ENCODE measurements around the gene NAA50.

Gene NAA50

DNA sequence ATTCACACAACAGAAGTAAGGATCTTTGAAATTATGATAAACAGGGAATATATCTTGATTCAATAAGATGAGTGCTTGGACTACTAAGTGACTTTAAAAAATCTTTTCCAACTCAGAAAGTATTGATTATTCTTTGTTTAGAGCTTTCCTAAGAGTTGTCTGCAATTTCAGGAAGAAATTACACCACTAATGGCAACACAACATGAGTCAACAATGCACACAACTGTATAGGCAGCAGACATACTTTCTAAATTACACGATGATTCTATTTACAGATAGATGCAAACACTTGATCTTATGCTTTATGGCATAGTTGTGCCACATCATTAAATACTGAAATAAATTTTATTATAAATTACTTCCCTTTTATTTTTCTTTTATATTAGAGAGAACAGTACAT is 4.4 kb downstream of the NAA50 start:
- no peak for DNase-seq (ENCODE audit: low spot score)

DNA sequence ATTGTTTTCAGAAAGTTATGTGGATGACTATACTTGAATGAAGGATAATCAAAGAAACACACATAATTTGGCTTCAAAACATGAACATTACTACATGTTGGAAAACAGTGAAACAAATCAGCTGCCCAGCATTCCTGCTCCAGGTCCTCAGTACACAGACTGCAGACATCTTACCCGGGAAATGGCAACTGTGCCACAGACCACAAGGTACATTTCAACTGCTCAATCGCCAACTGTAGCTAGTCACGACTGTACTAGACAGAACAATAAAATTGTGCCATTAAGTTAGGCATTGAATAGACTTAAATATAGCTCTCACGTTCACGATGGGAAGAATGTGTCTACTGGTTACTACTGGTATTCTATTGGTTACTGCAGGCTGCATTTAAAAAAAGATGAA is 5.0 kb downstream of the NAA50 start:
- no peak for DNase-seq (ENCODE audit: low spot score)

DNA sequence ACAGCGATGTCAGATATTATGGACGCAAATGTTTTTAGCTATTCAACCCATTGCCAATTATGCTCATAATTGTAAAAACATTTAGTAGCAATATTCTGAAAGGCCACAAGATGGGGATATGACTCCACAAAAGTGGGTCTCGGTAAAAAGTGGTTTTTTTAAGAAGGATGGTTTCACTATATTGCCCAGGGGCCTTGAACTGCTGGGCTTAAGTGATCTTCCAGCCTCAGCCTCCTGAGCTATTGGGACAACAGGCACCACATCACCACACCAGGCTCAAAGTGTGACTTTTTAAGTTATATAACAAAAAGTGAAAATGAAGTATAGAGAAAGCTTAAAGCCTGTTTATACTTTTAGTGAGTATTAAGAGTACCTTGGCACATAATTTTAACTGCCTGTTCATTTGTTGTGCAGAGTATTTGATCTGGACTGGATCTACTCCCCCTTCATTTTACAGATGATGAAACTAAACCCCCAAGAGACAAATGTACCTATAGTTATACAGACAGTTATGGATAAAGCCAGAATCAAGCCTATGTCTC is 9.4 kb downstream of the NAA50 start:
- DNase-seq (ENCODE audit: low spot score), result peak; percentile 22

DNA sequence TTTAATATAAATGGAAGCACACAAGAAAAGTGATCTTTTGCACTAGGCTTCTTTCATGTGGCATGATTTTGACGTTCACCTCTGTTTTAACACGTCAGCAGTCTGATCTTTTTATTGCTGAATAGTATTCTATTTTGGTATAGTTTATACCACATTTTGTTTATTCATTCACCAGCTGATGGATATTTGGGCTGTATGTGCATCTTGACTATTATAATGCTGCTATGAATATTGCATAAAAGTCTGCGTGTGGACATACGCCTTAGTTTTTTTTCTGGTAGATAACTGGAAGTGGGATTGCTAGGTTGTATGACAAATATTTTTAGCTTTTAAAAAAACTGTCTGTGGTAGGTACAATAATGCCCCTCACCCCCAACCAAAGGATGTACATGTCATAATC is 14.4 kb downstream of the NAA50 start:
- DNase-seq (ENCODE audit: low spot score), result no peak

DNA sequence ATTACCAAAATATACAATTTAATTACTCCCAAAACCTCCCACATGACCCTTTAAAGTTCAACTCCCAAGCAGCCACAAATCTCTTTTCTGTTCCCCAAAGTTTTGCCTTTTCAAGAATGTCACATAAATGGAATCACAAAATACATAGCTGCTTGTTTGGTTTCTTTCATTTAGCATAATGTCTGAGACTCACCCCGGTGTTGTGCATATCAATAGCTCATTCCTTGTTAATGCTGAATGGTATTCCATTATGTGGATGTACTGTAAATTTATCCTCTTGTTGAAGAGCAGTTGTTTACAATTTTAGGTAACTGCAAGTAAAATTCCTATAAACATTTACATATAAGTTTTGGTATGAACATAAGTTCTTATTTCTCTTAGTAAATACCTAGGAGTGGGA is 15.5 kb downstream of the NAA50 start:
- no peak for DNase-seq (ENCODE audit: low spot score)

DNA sequence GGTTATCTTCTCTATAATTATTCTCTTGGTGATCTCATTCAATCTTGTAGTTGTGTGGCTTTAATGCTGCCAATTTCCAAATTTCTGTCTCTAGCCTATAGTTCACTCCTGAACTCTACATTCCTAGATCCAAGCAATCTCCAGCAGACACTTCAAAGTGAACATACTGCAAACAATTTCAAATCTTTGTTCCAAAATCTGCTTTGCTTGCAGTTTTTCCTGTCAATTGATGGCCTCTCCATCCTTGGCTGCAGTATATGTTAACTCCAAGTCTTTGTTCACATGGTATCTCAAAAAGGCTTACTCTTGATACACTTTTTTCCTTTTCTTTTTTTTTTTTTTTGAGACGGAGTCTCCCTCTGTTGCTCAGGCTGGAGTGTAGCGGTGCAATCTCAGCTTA is 17.4 kb downstream of the NAA50 start:
- DNase-seq (ENCODE audit: low spot score), result no peak

DNA sequence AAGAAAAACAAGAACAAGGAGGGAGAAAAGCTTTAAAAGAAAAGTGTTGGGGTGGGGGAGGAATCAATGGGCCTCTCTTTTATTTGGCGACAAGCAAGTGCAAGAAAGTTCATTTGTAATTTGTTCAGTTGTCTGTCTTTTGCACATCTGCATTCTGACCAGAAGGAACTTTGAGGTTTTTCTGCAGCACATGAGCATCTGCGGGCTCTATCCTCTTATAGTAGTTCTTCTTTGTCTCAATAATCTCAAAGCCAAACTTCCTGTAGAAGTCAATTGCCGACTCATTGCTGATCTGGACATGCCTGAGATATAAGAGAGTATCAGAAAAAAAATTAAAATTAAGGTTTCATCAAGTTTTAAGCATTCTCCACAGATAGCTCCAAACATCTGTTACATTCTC is 24.4 kb downstream of the NAA50 start:
- no peak for DNase-seq (ENCODE audit: low spot score)

DNA sequence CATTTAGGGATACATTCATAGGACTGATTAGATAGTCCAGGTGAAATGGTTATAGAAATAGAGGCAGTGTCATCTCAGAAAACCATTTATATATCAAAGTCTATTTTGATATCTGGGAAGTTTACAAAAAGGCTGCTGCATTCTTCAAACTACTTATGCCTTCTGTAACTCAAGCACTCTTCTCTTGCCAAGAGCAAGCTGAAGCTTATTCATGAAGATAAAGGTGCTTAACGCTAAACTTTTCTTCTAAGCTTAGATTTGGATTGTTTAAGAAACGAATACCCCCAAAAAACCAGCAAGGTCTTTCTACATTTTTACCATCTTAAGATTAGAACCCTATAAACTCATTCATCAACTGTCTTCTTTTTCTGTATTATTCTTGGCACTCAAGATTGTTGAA is 26.3 kb downstream of the NAA50 start:
- no peak for DNase-seq (ENCODE audit: low spot score)

DNA sequence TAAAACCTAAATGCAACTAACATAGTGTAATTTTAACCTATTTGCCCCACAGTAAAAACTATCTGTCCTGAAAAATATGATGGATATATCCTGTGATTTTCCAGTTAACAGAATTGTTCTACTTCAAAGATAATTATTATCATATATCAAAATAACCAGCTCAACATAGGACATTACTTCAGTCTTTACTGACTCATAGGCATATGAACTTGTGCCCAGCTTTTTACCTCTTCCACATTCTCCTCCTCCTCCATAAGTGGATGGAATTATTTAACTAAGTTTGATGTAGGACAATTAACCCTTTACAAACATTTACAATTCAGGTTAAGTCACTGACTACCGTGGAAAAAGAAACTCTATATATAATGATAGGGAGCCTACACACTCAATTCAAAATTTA is 26.8 kb downstream of the NAA50 start:
- DNase-seq (ENCODE audit: low spot score), result no peak

DNA sequence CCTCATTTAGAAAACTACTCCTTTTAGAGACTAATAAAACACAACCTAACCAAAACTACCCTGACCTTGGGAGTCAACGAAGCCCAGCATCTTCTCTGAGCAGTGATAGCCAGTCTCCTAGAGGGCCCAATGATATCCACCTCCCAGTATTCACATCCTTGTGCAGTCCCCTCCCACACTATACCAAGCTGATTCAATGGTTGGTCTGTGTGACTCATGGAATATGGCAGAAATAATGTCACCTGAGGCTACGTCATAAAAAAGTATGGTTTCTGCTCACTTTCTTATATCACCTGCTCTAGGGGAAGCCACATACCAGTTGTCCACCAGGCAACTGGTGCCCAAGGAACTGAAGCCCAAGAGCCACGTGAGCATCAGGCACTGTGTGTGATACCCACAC is 28.2 kb downstream of the NAA50 start:
- no peak for DNase-seq (ENCODE audit: low spot score)

DNA sequence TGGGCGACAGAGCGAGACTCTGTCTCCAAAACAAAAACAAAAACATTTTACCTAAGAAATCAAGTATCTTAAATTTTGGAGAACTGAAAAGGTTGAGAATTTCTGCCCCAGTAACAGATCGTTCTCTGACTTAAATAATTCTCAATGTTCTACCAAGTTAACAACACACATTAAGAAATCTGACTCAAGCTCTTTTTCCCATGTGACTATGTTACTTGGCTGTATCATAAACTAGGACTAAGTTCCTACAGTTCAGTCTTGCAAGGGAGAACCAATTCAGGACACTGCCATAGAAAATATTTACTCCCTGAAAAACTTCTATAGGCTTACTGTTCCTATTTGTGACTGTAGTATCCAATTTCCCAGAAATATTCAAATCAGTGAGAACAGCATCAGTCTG is 28.7 kb downstream of the NAA50 start:
- no peak for DNase-seq (ENCODE audit: low spot score)

DNA sequence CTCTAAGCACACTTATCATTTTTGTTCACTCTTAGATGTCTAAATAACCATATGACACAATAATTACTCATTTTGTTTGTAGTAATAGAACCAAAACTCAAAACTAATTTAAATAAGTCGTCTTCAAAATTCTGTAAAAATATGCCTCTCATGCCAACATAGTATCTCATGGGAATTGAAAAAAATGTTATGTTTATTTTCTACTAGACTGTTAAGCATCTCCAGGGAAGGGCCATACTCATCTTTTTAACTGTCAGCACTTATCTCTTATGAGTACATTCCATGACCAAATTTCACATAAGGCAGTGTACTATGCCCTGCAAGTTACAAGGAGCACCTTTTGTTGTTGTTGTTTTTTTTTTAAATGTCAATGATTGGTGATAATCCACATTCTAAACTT is 31.3 kb downstream of the NAA50 start:
- DNase-seq (ENCODE audit: low spot score), result no peak

DNA sequence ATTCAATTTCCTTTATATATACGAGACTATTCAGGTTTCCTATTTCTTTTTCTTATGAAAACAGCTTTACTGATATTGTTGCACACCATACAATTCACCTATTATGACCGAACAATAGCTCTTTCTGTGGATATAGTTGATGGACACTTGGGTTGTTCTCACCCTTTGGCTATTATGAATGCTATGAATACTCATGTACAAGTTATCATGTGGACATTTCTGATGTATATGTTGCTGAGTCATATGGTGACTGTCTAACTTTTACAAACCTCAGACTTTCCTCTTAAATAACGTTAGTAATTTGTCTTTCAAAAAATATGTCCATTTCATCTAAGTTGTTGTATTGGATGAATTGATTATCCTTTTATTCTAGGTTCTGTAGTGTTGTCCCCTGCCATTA is 33.9 kb downstream of the NAA50 start:
- no peak for DNase-seq (ENCODE audit: low spot score)

DNA sequence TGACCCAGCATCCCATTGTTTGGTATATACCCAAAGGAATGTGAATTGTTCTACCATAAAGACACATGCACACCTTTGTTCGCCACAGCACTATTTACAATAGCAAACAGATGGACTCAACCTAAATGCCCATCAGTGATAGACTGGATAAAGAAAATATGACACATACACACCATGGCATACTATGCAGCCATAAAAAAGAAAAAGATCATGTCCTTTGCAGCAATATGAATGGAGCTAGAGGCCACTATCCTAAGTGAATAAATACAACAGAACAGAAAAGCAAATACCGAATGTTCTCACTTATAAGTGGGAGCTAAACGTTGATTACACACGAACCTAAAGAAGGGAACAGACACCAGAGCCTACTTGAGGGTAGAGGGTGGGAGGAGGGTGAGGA is 38.2 kb downstream of the NAA50 start:
- no peak for DNase-seq (ENCODE audit: low spot score)

DNA sequence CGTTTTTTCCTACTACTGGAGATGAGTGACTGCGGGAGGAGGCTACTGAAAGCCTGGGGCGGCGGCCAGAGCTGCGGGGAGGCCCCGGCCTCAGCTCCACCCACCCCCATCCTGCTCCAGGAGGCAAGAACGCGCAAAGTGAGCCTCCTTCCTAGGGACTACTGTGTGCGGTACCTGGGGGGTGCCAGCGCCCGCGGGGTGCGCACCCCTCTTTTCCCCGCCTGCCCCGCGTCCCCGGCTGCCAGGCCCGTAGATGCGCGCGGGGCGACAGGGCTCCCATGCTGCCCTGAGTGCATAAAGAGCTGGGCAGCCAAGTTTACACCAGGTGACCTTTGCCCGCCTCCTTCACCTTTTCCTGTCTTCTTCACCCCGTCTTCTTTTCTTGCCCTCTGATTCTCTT is 47.1 kb downstream of the NAA50 start:
- DNase-seq (ENCODE audit: low spot score), result peak; percentile 34

DNA sequence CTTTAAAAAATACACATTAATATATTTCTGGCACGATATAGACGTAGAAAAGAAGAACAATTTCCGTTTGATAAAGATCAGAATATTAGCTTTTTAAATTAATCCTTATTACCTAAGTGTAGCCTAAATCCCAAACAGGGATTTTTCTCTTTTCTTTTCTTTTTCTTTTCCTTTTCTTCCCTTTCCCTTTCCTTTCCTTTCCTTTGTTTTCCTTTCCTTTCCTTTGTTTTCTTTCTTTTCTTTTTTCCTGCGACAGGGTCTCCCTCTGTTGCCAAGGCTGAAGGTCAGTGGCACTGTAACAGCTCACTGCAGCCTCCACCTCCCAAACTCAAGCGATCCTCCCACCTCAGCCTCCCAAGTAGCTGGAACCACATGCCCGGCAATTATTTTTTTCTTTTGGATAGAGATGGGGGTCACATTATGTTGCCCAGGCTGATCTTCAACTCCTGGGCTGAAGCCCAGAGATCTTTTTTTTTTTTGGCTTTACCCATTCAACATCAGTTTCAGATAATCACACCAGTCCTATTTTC is 47.8 kb downstream of the NAA50 start:
- DNase-seq (ENCODE audit: low spot score), result no peak

DNA sequence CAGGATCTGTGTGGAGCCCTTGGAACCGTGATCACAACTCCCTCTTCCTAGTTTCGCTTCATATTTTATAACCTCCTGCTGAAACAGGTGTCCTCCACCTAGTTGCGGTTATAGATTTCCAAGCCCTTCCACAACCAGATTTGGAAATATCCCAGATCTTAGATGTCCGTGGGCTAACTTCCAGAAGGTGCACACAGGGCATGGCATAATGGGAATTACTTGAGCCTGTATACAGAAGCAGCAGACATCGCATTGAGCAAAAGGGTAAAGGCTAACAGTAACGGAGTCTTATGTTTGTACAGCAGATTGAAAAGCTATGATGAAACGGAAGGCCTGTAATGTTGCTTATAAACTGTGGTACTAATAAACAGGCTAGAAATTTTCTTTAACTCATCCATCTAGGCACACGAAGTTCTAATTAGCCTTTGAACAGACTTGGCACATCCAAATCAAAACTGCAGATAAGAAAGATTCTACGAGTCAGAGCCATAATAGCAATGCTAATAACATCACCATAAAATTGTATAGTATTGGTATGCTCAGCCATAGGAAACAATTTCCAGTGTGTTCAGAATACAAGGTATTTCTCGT is 48.5 kb downstream of the NAA50 start:
- peak; percentile 18 for DNase-seq (ENCODE audit: low spot score)

DNA sequence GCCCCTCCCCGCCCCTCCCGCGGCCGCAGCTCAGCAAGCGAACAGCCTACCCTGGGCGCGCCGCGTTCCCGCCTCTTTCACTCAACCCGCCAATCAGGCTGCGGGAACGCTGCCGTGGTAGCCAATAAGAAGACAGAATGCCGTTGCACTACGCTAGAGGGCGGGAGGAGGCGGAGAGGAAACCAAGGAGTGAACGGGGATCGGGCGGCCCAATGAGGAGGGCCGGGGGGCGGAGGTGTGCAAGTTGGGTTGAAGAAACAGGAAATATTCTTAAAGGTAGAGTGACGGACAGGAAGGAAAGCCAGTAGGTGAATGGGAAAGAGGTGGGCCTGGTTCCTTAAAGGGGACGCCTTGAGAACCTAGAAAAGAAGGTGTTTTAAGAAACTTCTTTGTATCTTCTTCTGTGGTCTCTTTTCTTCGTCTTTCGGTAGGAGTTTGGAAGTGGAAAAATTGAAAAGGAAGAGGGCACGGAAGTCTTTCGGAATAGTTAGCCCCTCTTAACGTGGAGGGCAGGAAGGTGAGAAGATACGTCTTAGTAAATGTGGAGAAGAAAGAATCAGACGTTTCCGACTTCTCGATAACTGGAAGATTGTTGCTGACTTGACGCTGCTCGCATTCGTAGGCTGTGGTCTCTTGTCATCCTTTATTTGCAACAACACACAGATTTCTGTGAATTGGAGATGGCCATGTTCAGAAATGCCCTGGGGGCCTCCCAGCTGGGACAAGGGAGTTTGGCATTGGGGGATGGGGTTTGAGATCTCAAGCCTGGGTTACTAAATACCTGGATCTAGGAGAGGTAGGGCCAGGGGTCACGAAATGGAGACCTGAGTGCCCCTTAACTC is 49.2 kb downstream of the NAA50 start:
- peak; percentile 99 for DNase-seq (ENCODE audit: low spot score)

DNA sequence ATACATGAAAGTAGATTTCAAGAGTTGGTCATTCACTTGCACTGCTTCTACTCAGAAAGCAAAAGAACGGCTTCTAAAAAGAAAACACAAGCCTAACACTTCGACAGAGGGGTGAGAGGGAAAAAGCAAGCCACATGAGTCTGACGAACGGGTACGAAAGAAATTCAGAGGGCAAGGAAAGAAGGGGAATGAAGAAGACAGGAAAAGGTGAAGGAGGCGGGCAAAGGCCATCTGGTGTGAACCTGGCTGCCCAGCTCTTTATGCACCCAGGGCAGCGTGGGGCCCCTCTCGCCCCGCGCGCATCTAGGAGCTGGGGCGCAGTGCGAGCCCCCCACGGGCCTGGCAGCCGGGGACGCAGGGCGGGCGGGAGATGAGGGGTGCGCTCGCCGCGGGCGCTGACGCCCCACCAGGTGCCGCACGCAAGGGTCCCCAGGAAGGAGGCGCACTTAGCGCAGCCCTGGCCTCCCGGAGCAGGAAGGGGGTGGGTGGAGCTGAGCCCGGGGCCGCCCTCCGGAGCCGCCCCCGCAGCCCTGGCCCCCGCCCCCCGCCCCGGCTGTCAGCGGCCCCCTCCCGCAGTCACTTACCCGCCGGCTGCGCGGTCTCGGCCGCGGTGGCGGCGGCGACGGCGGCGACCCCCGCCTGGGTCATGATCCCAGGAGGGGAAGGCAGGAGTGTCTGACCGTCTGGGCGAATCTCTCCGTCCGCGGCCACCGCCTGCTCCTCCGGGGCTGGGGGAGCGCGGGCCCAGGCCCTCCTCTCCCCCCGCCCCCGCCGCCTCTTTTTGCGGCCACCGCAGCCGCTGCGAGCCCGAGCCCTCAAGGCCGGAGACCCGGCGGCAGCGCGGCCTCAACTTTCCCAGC is 50.0 kb downstream of the NAA50 start, which contains the start of gene USF3:
Gene USF3, minus strand, starts transcription at position 857 of the 860 bp plus-strand sequence. CDS start 21,764 bp downstream, outside the sequence.
- peak; percentile 91 for DNase-seq (ENCODE audit: low spot score)

DNA sequence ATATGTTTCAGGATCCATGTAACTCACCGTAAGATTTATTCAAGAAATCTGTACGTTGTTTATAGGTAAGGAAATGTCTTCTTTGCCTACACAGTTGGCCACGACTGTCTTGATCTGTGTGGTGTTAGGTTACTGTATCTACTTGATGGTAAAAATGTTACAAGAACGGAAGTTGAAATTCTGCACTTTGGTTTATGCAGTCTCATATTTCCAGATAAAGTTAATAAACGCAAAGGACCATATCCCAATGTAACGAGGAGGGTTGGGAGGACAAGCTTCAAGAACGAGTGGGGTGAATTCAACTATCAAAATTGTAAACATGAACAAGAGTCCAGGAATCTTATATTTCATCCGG is 50.6 kb downstream of the NAA50 start:
- DNase-seq (ENCODE audit: low spot score), result no peak

DNA sequence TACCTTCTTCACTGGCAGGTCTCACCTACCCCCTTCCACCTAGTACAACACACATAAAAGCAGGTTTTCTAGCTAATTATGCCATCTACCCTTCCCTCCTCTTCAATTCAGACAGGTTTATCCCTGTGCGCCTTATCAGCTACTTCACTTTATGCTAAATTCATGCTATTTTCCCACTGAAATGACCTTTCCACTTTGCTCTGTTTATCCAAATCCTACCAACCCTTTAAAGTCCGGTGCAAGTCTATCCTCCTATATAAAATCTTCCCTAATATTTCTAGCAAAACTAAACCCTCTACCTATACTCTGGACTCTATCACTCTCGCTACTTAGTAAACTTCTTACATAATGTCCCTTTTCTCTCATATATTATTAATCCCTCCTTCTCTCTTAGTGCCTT is 55.6 kb downstream of the NAA50 start:
- no peak for DNase-seq (ENCODE audit: low spot score)

DNA sequence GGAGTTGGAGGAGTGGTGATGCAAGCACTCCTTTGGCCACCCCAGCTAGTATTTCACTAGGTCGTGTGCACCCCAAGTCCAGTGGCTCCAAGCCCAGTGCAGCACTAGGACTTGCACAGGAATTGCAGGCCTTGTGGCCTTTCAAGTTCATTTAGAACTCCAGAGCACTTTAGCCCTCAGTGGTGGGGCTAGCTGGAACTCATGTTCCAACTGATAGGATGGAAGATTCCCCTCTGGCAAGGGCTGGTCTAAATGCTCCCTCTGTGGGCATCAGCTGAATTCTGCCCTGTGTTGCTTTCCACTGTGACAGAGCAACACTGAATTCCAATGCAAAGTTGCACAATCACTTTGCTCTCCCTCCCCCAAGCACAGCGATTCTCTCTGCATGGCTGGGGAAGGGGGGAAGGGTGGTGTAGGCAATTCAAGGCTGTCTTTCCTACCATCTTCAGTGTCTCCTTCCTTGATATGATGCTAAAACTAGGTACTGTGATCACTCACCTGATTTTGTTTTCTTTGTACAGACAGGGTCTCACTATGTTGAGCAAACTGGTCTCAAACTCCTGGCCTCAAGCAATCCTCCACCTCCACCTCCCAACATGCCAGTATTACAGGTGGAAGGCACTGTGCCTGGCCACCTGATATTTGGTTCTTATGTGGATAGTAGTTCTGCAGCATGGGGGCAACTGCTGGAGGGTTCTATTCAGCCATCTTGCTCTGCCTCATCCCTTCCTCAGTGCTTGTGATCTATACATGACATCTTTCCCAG is 59.9 kb downstream of the NAA50 start:
- peak; percentile 15 for DNase-seq (ENCODE audit: low spot score)

Measured in AG08396 (cell line).